Heart right ventricle (tissue), 16 donors: ENCODE data around the gene MAZ. TPM values are rescaled to one million over a fixed set of nuclear protein-coding genes. Genes with fewer than 3 reads are reported as not detected.
A peak's percentile ranks its signal among the peaks of the same experiment; 100 is the strongest.
"Not testable (repeated sequence)": the region's sequence is repeated elsewhere in the genome, so short reads cannot be mapped to it uniquely, and the experiment has no call there.

Experiments
- ATAC-seq, 8 donors: fragments of 200-7000 bp; cut with Tn5 transposase; one replicate each; pipeline ENCODE4 v1.9.1; 2020; ENCODE audit warnings: mild to moderate bottlenecking in 8 of 8, moderate library complexity in 8 of 8, moderate number of reproducible peaks in 1 of 8
- DNase-seq, 2 donors: peaks; one replicate each; pipeline ENCODE4 v3.0.0-alpha.2; 2020
- H3K27ac ChIP-seq, 10 donors: fragments of 200-600 bp; sonication (generic) in 2 of 10; one replicate each; pipeline versions ENCODE4 v1.5.0 to v1.8.0; 2020 to 2022; ENCODE audit warnings: mild to moderate bottlenecking in 3 of 10
- H3K27me3 ChIP-seq, 7 donors: fragments of 200-600 bp; one replicate each; pipeline ENCODE4 v1.8.0; 2021 to 2022; ENCODE audit warnings: mild to moderate bottlenecking in 2 of 7
- H3K36me3 ChIP-seq, 9 donors: fragments of 200-600 bp; sonication (generic) in 1 of 9; one replicate each; pipeline versions ENCODE4 v1.5.0 to v1.8.0; 2020 to 2022; ENCODE audit warnings: mild to moderate bottlenecking in 2 of 9
- H3K4me1 ChIP-seq, 9 donors: fragments of 200-600 bp; sonication (generic) in 1 of 9; one replicate each; pipeline versions ENCODE4 v1.5.0 to v1.8.0; 2020 to 2022; ENCODE audit warnings: mild to moderate bottlenecking in 4 of 9
- H3K4me3 ChIP-seq, 10 donors: fragments of 200-600 bp; sonication (generic) in 2 of 10; one replicate each; pipeline versions ENCODE4 v1.5.0 to v1.8.0; 2020 to 2022; ENCODE audit warnings: mild to moderate bottlenecking in 7 of 10, moderate library complexity in 2 of 10
- H3K9me3 ChIP-seq, 11 donors: fragments of 200-600 bp in 10 of 11; sonication (generic) in 2 of 11; one replicate each; pipeline versions ENCODE4 v1.5.0 to v1.8.0; 2013 to 2022; ENCODE audit warnings: mild to moderate bottlenecking in 2 of 11, control low read depth in 1 of 11, moderate library complexity in 1 of 11
- CTCF ChIP-seq, 9 donors: fragments of 200-600 bp; sonication (generic) in 2 of 9; IDR thresholded peaks; one replicate each; pipeline versions ENCODE4 v1.5.0 to v1.8.0; 2021 to 2022; ENCODE audit warnings: antibody characterized with exemption in 9 of 9, mild to moderate bottlenecking in 5 of 9, moderate library complexity in 1 of 9
- WGBS, 2 donors: extraction: QIAGEN DNeasy Blood & Tissue Kit; methylation state at CpG; one replicate each; pipeline ENCODE4 v1.1.7; 2013; ENCODE audit warnings: inconsistent platforms in 1 of 2; 5-methylcytosine and 5-hydroxymethylcytosine counted together
- intact Hi-C, 10 donors: fragments of 100-400 bp; cut with DNase I; formaldehyde crosslinking; loops; one replicate each; pipeline versions ENCODE4 v1.11.1 to v1.14.2; 2022
- long read RNA-seq, 3 donors: library from polyadenylated mRNA; unstranded; transcript quantifications; one replicate each; pipeline ENCODE4 v2.0.0, GENCODE V29; 2020 to 2021
- polyA plus RNA-seq, 2 donors: library from polyadenylated mRNA; stranded (reverse); fragments of 200-250 nt; gene quantifications; one replicate each; pipeline ENCODE4 v1.2.3, GENCODE V29; 2013
- total RNA-seq, 10 donors: library from RNA; stranded (reverse); fragmentation: NEBNext Ultra II Directional in 3 of 10; extraction: Animal tissue kit (Norgen Biotek cat#: 25700) in 3 of 10; gene quantifications; one replicate each; pipeline versions ENCODE4 v1.2.1 to v1.2.4, GENCODE V29; 2021 to 2023
- donor health status: Arrhythmogenic right ventricular cardiomyopathy.
- donor health status: ischemic (EF 13 %, LVEDD 7.1; RV severe dilation, severe dysfunction).
- donor health status: healthy with polysubstance abuse.
- donor health status: DM: no; HTN: yes; CAD: no.
- donor health status: DM: no; HTN: no; CAD: no.
- donor health status: ischemic (EF 25% LVEDD 6.9; RV normal size, moderate dysfunction).
- donor health status: ischemic (EF 25% LVEDD 5.7; RV mildly dilated, moderate dysfunction).
- donor health status: healthy.
- donor health status: DM: yes; HTN: yes; CAD: no.
- donor health status: Ischemic cardiomyopathy.
- donor health status: ischemic (EF 35%, LVEDD 5.7; RV mildly dilated, moderate dysfunction).
- donor health status: nonischemic (EF 11% LVEDD 7.7; RV severe dilation, severe dysfunction).
- donor health status: DM: yes; HTN: yes; CAD: no.
- donor health status: PGD.
- donor health status: ischemic (EF 29% LVEDD 5.4; RV normal size, mild dysfunction).
- donor health status: nonischemic (EF 23%, LVEDD 6.1; RV moderate dilation, normal function).

MAZ gene
- total RNA-seq (100 to 1,000 TPM in 2 of 10 donors, 10 to 100 TPM in 8; 44.2 to 115 (median 60.5) TPM), polyA plus RNA-seq (100 to 1,000 TPM in 1 of 2 donors, 10 to 100 TPM in 1; 73.8 to 114 TPM)
- long read RNA-seq, donor 1, transcript MAZ-202 (5 exons, 2,532 nt), result major isoform, 60 of 173 reads
- long read RNA-seq, donor 1, transcript MAZ-201 (6 exons, 2,698 nt), result minor isoform, 24 of 173 reads
- long read RNA-seq, donor 1, partial matches to known transcripts, result 59 of 173 reads
- long read RNA-seq, donor 1, other reads (novel, unspliced or antisense), result 25 of 173 reads
- long read RNA-seq, donor 2, transcript MAZ-201 (6 exons, 2,698 nt), result minor isoform, 16 of 108 reads
- long read RNA-seq, donor 2, transcript MAZ-202 (5 exons, 2,532 nt), result major isoform, 33 of 108 reads
- long read RNA-seq, donor 2, transcript MAZ-214 (3 exons, 1,464 nt), result minor isoform, 6 of 108 reads
- long read RNA-seq, donor 2, partial matches to known transcripts, result 45 of 108 reads
- long read RNA-seq, donor 2, other reads (novel, unspliced or antisense), result 5 of 108 reads
- long read RNA-seq, donor 3, transcript MAZ-214 (3 exons, 1,464 nt), result major isoform, 9 of 43 reads
- long read RNA-seq, donor 3, partial matches to known transcripts, result 31 of 43 reads
- long read RNA-seq, donor 3, other reads (novel, unspliced or antisense), result 1 of 43 reads

GRCh38 chr16:29806099-29806579 lies at the start of gene MAZ:
Gene MAZ, plus strand, starts transcription at chr16:29806529. Its CDS starts 173 bp downstream, at chr16:29806702.
- peak within 1 kb of the TSS; percentile 94 to 100 (median 97) for H3K27ac ChIP-seq
- H3K9me3 ChIP-seq, result no peaks in the 10 kb centered on the region
- DNase-seq (no peak), ATAC-seq (peak in 3 of 8 donors; percentile 0 to 2 (median 1))
- no peak for TF ChIP-seq CTCF (IDR thresholded peaks at IDR 0.05)
- peak within 1 kb of the TSS; percentile 65 to 99 (median 79) for H3K4me3 ChIP-seq
- intact Hi-C loops, result loop anchor here in 1 of 10 donors (10.0 kb wide), 1 partner anchor 169 kb away; the partner anchor contains the start of gene TAOK2
- H3K36me3 ChIP-seq, result peaks cover 0 to 37% (median 14%) of the 10 kb centered on the region in 9 donors
- peaks cover 31 to 52% (median 50%) of the 10 kb centered on the region in 9 donors for H3K4me1 ChIP-seq
- 0 to 1% methylated on average over 1 to 30 of the region's 67 CpGs for WGBS, 2 donors
- no peaks in the 10 kb centered on the region for H3K27me3 ChIP-seq

DNA sequence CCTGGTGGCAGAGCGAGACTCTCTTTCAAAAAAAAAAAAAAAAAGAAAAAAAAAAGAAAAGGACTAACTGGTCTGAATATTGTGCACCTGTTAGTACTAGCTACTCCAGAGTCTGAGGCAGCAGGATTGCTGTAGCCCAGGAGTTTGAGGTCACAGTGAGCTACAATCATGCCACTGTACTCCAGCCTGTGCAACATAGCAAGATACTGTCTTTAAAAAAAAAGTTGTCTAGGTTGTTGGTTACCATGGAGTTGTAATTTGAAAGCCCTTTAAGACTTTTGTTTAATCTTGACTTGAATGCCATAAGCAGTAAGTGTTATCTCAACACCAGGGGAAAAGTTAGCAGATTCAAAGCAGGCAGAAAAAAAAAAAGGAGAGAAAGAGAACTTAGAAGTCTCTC lies 49.7 kb upstream of the MAZ start:
- Histone ChIP-seq H3K4me1 (no peaks in the 10 kb centered on the region), H3K9me3 (no peaks in the 10 kb centered on the region), H3K4me3 (no peak overlapping the region), H3K27me3 (peaks cover 0 to 3% (median 0%) of the 10 kb centered on the region in 7 donors), H3K27ac (no peak overlapping the region), H3K36me3 (no peaks in the 10 kb centered on the region)
- TF ChIP-seq CTCF (IDR thresholded peaks at IDR 0.05), result no peak
- DNase-seq, result no peak
- intact Hi-C loops, result no loop called here
- no peak for ATAC-seq
- WGBS, 2 donors, result 58 to 75% methylated on average over 1 of the region's 1 CpG

DNA sequence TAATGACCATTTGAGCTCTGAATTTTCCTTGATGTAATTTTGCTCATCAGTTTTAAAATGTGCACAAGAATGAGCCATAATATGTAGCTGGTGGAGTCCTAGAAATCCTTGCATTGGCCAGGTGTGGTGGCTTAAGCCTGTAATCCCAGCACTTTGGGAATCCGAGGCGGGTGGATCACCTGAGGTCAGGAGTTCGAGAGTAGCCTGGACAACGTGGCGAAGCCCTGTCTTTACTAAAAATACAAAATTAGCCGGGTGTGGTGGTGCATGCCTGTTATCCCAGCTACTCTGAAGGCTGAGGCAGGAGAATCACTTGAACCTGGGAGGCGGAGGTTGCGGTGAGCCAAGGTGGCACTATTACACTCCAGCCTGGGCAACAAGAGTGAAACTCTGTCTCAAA lies 49.2 kb upstream of the MAZ start:
- DNase-seq, H3K27ac ChIP-seq, H3K27me3 ChIP-seq, intact Hi-C loops, H3K4me3 ChIP-seq, H3K4me1 ChIP-seq, H3K9me3 ChIP-seq, H3K36me3 ChIP-seq, ATAC-seq: not testable (repeated sequence)
- 77 to 82% methylated on average over 8 of the region's 8 CpGs for WGBS, 2 donors

GRCh38 chr16:29757950-29758466 lies 48.3 kb upstream of the MAZ start:
- WGBS, 2 donors, result 67 to 74% methylated on average over 6 of the region's 6 CpGs
- DNase-seq (no peak), ATAC-seq (peak in 3 of 8 donors; percentile 17 to 75 (median 72))

More at GRCh38 chr16:29757950-29758466, 48.3 kb upstream of the MAZ start:
- Histone ChIP-seq H3K4me1 (no peaks in the 10 kb centered on the region), H3K36me3 (no peaks in the 10 kb centered on the region), H3K9me3 (no peaks in the 10 kb centered on the region), H3K27ac (no peak overlapping the region), H3K27me3 (peaks cover 0 to 3% (median 0%) of the 10 kb centered on the region in 7 donors), H3K4me3 (no peak overlapping the region)
- no peak for TF ChIP-seq CTCF (IDR thresholded peaks at IDR 0.05)
- intact Hi-C loops, result no loop called here
